ENCODE results near the gene TBL1X.

The TBL1X gene

GRCh38 chrX:9635803-9636202 lies 170.9 kb downstream of the TBL1X start:
- no peak for ATAC-seq

GRCh38 chrX:9638871-9639270 lies 174.0 kb downstream of the TBL1X start:
- no peak for ATAC-seq

GRCh38 chrX:9642270-9642995 lies 177.6 kb downstream of the TBL1X start:
- no peak for ATAC-seq

- no peak for ATAC-seq
Measured at GRCh38 chrX:9643807-9644206, 178.9 kb downstream of the TBL1X start.

- peak; percentile 68 to 76 for ATAC-seq
Measured at GRCh38 chrX:9644335-9644734, 179.5 kb downstream of the TBL1X start.

GRCh38 chrX:9646471-9647224 lies 181.8 kb downstream of the TBL1X start:
- no peak for ATAC-seq

GRCh38 chrX:9647431-9647830 lies 182.6 kb downstream of the TBL1X start:
- no peak for ATAC-seq

- ATAC-seq: no peak
Measured at GRCh38 chrX:9650091-9650490, 185.2 kb downstream of the TBL1X start.

- ATAC-seq: no peak
Measured at GRCh38 chrX:9651737-9652136, 186.9 kb downstream of the TBL1X start.

GRCh38 chrX:9654929-9655328 lies 190.1 kb downstream of the TBL1X start:
- ATAC-seq: no peak

GRCh38 chrX:9656277-9656676 lies 191.4 kb downstream of the TBL1X start:
- ATAC-seq: no peak

- ATAC-seq: no peak
Measured at GRCh38 chrX:9656871-9657270, 192.0 kb downstream of the TBL1X start.

- ATAC-seq: no peak
Measured at GRCh38 chrX:9657590-9658256, 192.9 kb downstream of the TBL1X start.

- no peak for ATAC-seq
Measured at GRCh38 chrX:9658409-9658808, 193.6 kb downstream of the TBL1X start.

- no peak for ATAC-seq
Measured at GRCh38 chrX:9659571-9660195, 194.8 kb downstream of the TBL1X start.

- ATAC-seq: no peak
Measured at GRCh38 chrX:9662148-9662547, 197.3 kb downstream of the TBL1X start.

GRCh38 chrX:9663216-9663615 lies 198.4 kb downstream of the TBL1X start:
- ATAC-seq: no peak

- ATAC-seq: no peak
Measured at GRCh38 chrX:9664224-9664623, 199.4 kb downstream of the TBL1X start.

GRCh38 chrX:9665113-9665512 lies 200.3 kb downstream of the TBL1X start:
- no peak for ATAC-seq

GRCh38 chrX:9668537-9668936 lies 203.7 kb downstream of the TBL1X start:
- ATAC-seq: no peak

GRCh38 chrX:9670136-9670814 lies 205.4 kb downstream of the TBL1X start:
- no peak for ATAC-seq

- no peak for ATAC-seq
Measured at GRCh38 chrX:9671998-9672397, 207.1 kb downstream of the TBL1X start.

GRCh38 chrX:9676306-9676705 lies 211.4 kb downstream of the TBL1X start:
- ATAC-seq: no peak
